ENCODE results near the gene SLC22A9.
"Not testable (repeated sequence)": the region's sequence is repeated elsewhere in the genome, so short reads cannot be mapped to it uniquely, and the experiment has no call there.

Gene SLC22A9

DNA sequence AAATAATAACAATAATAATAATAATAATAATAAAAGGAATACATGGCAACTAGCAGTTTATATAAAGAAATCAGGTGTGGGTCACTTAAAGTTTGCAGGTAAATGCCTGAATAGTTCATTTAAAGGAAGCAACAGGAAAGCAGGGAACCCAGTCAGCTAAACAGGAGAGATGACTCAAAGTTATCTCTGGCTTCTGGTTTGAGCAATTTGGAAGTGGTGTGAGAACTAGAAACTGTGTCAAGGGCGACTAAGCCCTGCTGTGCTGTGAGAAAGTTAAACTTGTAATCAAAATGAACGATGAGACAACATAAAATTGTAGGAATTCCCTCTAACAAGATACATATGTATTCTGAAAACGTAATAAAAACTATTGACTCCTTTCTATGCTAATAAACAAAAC lies 35.5 kb downstream of the SLC22A9 start:
- H3K27me3 ChIP-seq (ENCODE audit: insufficient read depth, low read depth), result no peaks in the 10 kb centered on the region
- TF ChIP-seq, protein P1, sequence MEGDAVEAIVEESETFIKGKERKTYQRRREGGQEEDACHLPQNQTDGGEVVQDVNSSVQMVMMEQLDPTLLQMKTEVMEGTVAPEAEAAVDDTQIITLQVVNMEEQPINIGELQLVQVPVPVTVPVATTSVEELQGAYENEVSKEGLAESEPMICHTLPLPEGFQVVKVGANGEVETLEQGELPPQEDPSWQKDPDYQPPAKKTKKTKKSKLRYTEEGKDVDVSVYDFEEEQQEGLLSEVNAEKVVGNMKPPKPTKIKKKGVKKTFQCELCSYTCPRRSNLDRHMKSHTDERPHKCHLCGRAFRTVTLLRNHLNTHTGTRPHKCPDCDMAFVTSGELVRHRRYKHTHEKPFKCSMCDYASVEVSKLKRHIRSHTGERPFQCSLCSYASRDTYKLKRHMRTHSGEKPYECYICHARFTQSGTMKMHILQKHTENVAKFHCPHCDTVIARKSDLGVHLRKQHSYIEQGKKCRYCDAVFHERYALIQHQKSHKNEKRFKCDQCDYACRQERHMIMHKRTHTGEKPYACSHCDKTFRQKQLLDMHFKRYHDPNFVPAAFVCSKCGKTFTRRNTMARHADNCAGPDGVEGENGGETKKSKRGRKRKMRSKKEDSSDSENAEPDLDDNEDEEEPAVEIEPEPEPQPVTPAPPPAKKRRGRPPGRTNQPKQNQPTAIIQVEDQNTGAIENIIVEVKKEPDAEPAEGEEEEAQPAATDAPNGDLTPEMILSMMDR (conservative IDR thresholded peaks at IDR 0.05; ENCODE audit: low read depth, low read length), result no peak

DNA sequence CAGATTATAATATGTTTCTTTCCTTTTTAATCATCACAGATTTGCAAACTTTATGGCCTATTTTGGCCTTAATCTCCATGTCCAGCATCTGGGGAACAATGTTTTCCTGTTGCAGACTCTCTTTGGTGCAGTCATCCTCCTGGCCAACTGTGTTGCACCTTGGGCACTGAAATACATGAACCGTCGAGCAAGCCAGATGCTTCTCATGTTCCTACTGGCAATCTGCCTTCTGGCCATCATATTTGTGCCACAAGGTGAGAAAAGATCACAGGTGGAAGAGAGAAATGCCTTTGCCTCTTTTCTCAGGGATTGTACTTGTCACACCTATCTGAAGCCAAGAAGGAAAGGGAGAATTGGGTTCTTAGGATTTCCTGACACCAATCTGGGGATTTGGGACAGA lies 36.9 kb downstream of the SLC22A9 start:
- H3K4me1 ChIP-seq (ENCODE audit: low read depth, poor library complexity, severe bottlenecking), result no peaks in the 10 kb centered on the region
- no peaks in the 10 kb centered on the region for H3K27me3 ChIP-seq (ENCODE audit: insufficient read depth, low read depth)
- H3K79me2 ChIP-seq (ENCODE audit: insufficient read depth, low read depth), result no peaks in the 10 kb centered on the region
- no peaks in the 10 kb centered on the region for H3K36me3 ChIP-seq (ENCODE audit: insufficient read depth)
- H3K4me2 ChIP-seq, result no peak overlapping the region
- TF ChIP-seq, protein P1 (conservative IDR thresholded peaks at IDR 0.05; ENCODE audit: low read depth, low read length), result no peak
- H4K20me1 ChIP-seq (ENCODE audit: insufficient read depth), result no peaks in the 10 kb centered on the region
- no peak overlapping the region for H3K4me3 ChIP-seq (IDR thresholded peaks at IDR 0.05; ENCODE audit: insufficient read depth, low read depth, low read length)
- H3K9ac ChIP-seq, result no peak overlapping the region
- no peak overlapping the region for H2AFZ ChIP-seq (ENCODE audit: low read depth)
- no peak overlapping the region for H3K27ac ChIP-seq

More for the DNA sequence above, 35.5 kb downstream of the SLC22A9 start:
- Histone ChIP-seq H3K27ac (no peak overlapping the region), H3K4me1 (ENCODE audit: low read depth, poor library complexity, severe bottlenecking) (no peaks in the 10 kb centered on the region), H3K79me2 (ENCODE audit: insufficient read depth, low read depth) (no peaks in the 10 kb centered on the region), H4K20me1 (ENCODE audit: insufficient read depth) (no peaks in the 10 kb centered on the region), H3K9ac (no peak overlapping the region), H2AFZ (ENCODE audit: low read depth) (no peak overlapping the region), H3K36me3 (ENCODE audit: insufficient read depth) (no peaks in the 10 kb centered on the region), H3K4me2 (no peak overlapping the region), H3K4me3 (IDR thresholded peaks at IDR 0.05; ENCODE audit: insufficient read depth, low read depth, low read length) (no peak overlapping the region)

DNA sequence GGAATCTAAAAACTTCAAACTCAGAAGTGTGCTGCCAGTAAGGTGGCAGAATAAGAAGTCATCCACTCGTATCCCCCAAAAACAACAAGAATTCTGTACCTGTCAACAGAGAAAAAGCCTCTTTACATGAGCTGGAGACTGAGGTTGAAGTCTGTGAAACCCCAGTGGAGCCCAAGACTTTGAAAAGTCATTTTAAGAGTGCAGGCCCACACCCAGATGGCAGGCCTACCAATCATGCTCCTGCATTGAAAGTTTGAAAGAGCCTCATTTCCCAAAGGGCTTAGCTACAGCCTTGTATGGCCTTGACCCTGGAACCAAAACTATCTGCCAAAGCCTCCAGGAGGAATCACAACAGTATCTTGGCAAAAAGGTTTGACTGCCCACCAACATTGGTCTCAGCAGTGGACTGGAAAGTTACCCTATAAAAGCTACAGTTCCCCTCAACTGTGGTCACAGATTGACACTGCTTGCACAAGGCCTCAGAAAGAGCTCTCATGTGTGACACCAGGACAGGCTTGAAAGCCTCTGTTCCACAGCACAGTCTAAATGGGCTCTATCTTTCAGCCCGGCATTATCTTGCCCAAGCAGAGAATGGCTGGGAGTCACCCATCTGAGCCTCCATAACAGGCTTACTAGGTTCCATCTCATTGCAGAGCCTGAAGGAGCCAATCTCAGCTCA lies 47.7 kb downstream of the SLC22A9 start:
- H3K9ac ChIP-seq, result no peak overlapping the region
- no peaks in the 10 kb centered on the region for H3K79me2 ChIP-seq (ENCODE audit: insufficient read depth, low read depth)
- no peak overlapping the region for H3K27ac ChIP-seq
- no peaks in the 10 kb centered on the region for H3K36me3 ChIP-seq (ENCODE audit: insufficient read depth)
- no peak overlapping the region for H3K4me3 ChIP-seq (IDR thresholded peaks at IDR 0.05; ENCODE audit: insufficient read depth, low read depth, low read length)
- H4K20me1 ChIP-seq (ENCODE audit: insufficient read depth), result no peaks in the 10 kb centered on the region
- no peaks in the 10 kb centered on the region for H3K4me1 ChIP-seq (ENCODE audit: low read depth, poor library complexity, severe bottlenecking)
- no peak overlapping the region for H3K4me2 ChIP-seq
- TF ChIP-seq, protein P1 (conservative IDR thresholded peaks at IDR 0.05; ENCODE audit: low read depth, low read length), result no peak
- no peak overlapping the region for H2AFZ ChIP-seq (ENCODE audit: low read depth)
- no peaks in the 10 kb centered on the region for H3K27me3 ChIP-seq (ENCODE audit: insufficient read depth, low read depth)

DNA sequence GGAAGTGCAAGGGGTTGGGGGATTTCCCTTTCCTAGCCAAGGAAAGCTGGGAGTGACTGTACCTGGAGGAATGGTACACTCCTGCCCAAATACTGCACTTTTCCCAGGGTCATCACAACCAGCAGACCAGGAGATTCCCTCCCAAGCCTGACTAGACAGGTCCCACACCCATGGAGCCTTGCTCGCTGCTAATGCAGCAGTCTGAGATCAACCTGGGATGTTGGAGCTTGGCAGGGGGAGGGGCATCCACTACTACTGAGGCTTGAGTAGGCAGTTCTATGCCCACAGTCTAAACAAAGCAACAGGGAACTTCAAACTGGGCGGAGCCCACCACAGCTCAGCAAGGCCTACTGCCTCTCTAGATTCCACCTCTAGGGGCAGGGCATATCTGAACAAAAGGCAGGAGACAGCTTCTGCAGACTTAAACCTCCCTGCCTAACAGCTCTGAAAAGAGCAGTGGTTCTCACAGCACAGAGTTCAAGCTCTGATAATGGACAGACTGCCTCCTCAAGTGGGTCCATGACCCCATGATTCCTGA lies 58.5 kb downstream of the SLC22A9 start:
- Histone ChIP-seq H3K4me1 (ENCODE audit: low read depth, poor library complexity, severe bottlenecking) (no peaks in the 10 kb centered on the region), H4K20me1 (ENCODE audit: insufficient read depth) (no peaks in the 10 kb centered on the region), H3K27ac (no peak overlapping the region), H3K79me2 (ENCODE audit: insufficient read depth, low read depth) (no peaks in the 10 kb centered on the region), H3K9ac (no peak overlapping the region), H3K4me3 (IDR thresholded peaks at IDR 0.05; ENCODE audit: insufficient read depth, low read depth, low read length) (no peak overlapping the region), H3K27me3 (ENCODE audit: insufficient read depth, low read depth) (no peaks in the 10 kb centered on the region), H2AFZ (ENCODE audit: low read depth) (no peak overlapping the region), H3K36me3 (ENCODE audit: insufficient read depth) (no peaks in the 10 kb centered on the region), H3K4me2 (no peak overlapping the region)
- TF ChIP-seq, protein P1 (conservative IDR thresholded peaks at IDR 0.05; ENCODE audit: low read depth, low read length), result no peak

DNA sequence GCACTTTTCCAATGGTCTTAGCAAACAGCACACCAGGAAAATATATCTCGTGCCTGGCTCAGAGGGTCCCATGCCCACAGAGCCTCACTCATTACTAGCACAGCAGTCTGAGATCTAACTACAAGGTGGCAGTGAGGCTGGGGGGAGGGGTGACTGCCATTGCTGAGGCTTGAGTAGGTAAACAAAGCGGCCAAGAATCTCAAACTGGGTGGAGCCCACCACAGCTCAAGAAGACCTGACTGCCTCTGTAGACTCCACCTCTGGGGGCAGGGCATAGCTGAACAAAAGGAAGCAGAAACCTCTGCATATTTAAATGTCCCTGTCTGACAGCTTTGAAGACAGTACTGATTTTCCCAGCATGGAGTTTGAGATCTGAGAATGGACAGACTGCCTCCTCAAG lies 61.1 kb downstream of the SLC22A9 start:
- H2AFZ ChIP-seq (ENCODE audit: low read depth); H3K9ac ChIP-seq; H3K36me3 ChIP-seq (ENCODE audit: insufficient read depth); H3K79me2 ChIP-seq (ENCODE audit: insufficient read depth, low read depth); H3K27ac ChIP-seq; H3K4me1 ChIP-seq (ENCODE audit: low read depth, poor library complexity, severe bottlenecking); H3K4me3 ChIP-seq (IDR thresholded peaks at IDR 0.05; ENCODE audit: insufficient read depth, low read depth, low read length); H3K27me3 ChIP-seq (ENCODE audit: insufficient read depth, low read depth); H4K20me1 ChIP-seq (ENCODE audit: insufficient read depth); H3K4me2 ChIP-seq: not testable (repeated sequence)

DNA sequence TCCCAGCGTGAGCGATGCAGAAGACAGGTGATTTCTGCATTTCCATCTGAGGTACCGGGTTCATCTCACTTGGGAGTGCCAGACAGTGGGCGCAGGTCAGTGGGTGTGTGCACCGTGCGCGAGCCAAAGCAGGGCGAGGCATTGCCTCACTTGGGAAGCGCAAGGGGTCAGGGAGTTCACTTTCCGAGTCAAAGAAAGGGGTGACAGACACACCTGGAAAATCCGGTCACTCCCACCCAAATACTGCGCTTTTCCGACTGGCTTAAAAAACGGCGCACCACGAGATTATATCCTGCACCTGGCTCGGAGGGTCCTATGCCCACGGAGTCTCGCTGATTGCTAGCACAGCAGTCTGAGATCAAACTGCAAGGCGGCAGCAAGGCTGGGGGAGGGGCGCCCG lies 65.8 kb downstream of the SLC22A9 start:
- H3K4me2 ChIP-seq; H3K79me2 ChIP-seq (ENCODE audit: insufficient read depth, low read depth); H2AFZ ChIP-seq (ENCODE audit: low read depth): not testable (repeated sequence)

DNA sequence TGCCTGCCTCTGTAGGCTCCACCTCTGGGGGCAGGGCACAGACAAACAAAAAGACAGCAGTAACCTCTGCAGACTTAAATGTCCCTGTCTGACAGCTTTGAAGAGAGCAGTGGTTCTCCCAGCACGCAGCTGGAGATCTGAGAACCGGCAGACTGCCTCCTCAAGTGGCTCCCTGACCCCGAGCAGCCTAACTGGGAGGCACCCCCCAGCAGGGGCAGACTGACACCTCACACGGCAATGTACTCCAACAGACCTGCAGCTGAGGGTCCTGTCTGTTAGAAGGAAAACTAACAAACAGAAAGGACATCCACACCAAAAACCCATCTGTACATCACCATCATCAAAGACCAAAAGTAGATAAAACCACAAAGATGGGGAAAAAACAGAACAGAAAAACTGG lies 66.2 kb downstream of the SLC22A9 start:
- H3K4me1 ChIP-seq (ENCODE audit: low read depth, poor library complexity, severe bottlenecking); H3K4me2 ChIP-seq; H3K9ac ChIP-seq; H3K27ac ChIP-seq; H3K79me2 ChIP-seq (ENCODE audit: insufficient read depth, low read depth); H3K36me3 ChIP-seq (ENCODE audit: insufficient read depth); H2AFZ ChIP-seq (ENCODE audit: low read depth); H3K4me3 ChIP-seq (IDR thresholded peaks at IDR 0.05; ENCODE audit: insufficient read depth, low read depth, low read length); H4K20me1 ChIP-seq (ENCODE audit: insufficient read depth); H3K27me3 ChIP-seq (ENCODE audit: insufficient read depth, low read depth): not testable (repeated sequence)

More for the DNA sequence above, 65.8 kb downstream of the SLC22A9 start:
- H3K36me3 ChIP-seq (ENCODE audit: insufficient read depth); H4K20me1 ChIP-seq (ENCODE audit: insufficient read depth); H3K27ac ChIP-seq; H3K4me3 ChIP-seq (IDR thresholded peaks at IDR 0.05; ENCODE audit: insufficient read depth, low read depth, low read length); H3K4me1 ChIP-seq (ENCODE audit: low read depth, poor library complexity, severe bottlenecking); H3K27me3 ChIP-seq (ENCODE audit: insufficient read depth, low read depth); H3K9ac ChIP-seq: not testable (repeated sequence)

All from KMS-11 (cell line).